ENCODE results near the gene PRICKLE1. TPM values are rescaled to one million over a fixed set of nuclear protein-coding genes. Genes with fewer than 3 reads are reported as not detected.
"Not testable (repeated sequence)": the region's sequence is repeated elsewhere in the genome, so short reads cannot be mapped to it uniquely, and the experiment has no call there.

The PRICKLE1 gene
- total and polyA plus RNA-seq, 3 donors from 2014 or later, result 7.9 to 16.5 (median 11.5) TPM

- intact Hi-C loops (cut with DNase I; ENCODE audit: low total_unique reads), result no loop called here
Observed at GRCh38 chr12:42541965-42542364, 47.6 kb downstream of the PRICKLE1 start.

GRCh38 chr12:42541308-42541707, 48.2 kb downstream of the PRICKLE1 start:
- intact Hi-C loops (cut with DNase I; ENCODE audit: low total_unique reads); H3K27ac ChIP-seq; H3K9me3 ChIP-seq; H3K27me3 ChIP-seq; DNase-seq; H3K36me3 ChIP-seq (ENCODE audit: low read depth, missing control alignments); H3K4me3 ChIP-seq; H3K4me1 ChIP-seq: not testable (repeated sequence)
- 68 to 89% methylated on average over 2 of the region's 2 CpGs for WGBS, 2 donors

More at GRCh38 chr12:42541965-42542364, 47.6 kb downstream of the PRICKLE1 start:
- no peak overlapping the region for H3K27ac ChIP-seq
- H3K4me1 ChIP-seq, result no peaks in the 10 kb centered on the region
- DNase-seq, result no peak
- no peaks in the 10 kb centered on the region for H3K9me3 ChIP-seq
- H3K27me3 ChIP-seq, result no peaks in the 10 kb centered on the region
- TF ChIP-seq POLR2A (IDR thresholded peaks at IDR 0.05) (no peak), CTCF (IDR thresholded peaks at IDR 0.05) (no peak)
- H3K4me3 ChIP-seq, result no peak overlapping the region
- H3K36me3 ChIP-seq (ENCODE audit: low read depth, missing control alignments), result no peaks in the 10 kb centered on the region
- WGBS, 2 donors, result 78 to 88% methylated on average over 2 of the region's 2 CpGs

- DNase-seq, result no peak
- no peak for TF ChIP-seq CTCF (IDR thresholded peaks at IDR 0.05)
- TF ChIP-seq POLR2A (IDR thresholded peaks at IDR 0.05), result no peak
- no peaks in the 10 kb centered on the region for H3K4me1 ChIP-seq
- H3K27ac ChIP-seq, result no peak overlapping the region
- intact Hi-C loops (cut with DNase I; ENCODE audit: low total_unique reads), result no loop called here
- H3K27me3 ChIP-seq, result no peaks in the 10 kb centered on the region
- 47 to 67% methylated on average over 1 of the region's 1 CpG for WGBS, 2 donors
- no peak overlapping the region for H3K4me3 ChIP-seq
- no peaks in the 10 kb centered on the region for H3K36me3 ChIP-seq (ENCODE audit: low read depth, missing control alignments)
- H3K9me3 ChIP-seq, result no peaks in the 10 kb centered on the region
Observed at GRCh38 chr12:42539696-42540095, 49.9 kb downstream of the PRICKLE1 start.

GRCh38 chr12:42538203-42538602, 51.3 kb downstream of the PRICKLE1 start:
- no peak overlapping the region for H3K4me3 ChIP-seq
- WGBS, 2 donors, result 65 to 66% methylated on average over 3 of the region's 3 CpGs

GRCh38 chr12:42534184-42534838, 55.2 kb downstream of the PRICKLE1 start:
- no peaks in the 10 kb centered on the region for H3K27me3 ChIP-seq
- intact Hi-C loops (cut with DNase I; ENCODE audit: low total_unique reads), result no loop called here

More at GRCh38 chr12:42538203-42538602, 51.3 kb downstream of the PRICKLE1 start:
- Histone ChIP-seq H3K27me3 (no peaks in the 10 kb centered on the region), H3K4me1 (no peaks in the 10 kb centered on the region), H3K9me3 (no peaks in the 10 kb centered on the region), H3K27ac (no peak overlapping the region), H3K36me3 (ENCODE audit: low read depth, missing control alignments) (no peaks in the 10 kb centered on the region)
- TF ChIP-seq CTCF (IDR thresholded peaks at IDR 0.05), result no peak
- TF ChIP-seq POLR2A (IDR thresholded peaks at IDR 0.05), result no peak
- intact Hi-C loops (cut with DNase I; ENCODE audit: low total_unique reads), result no loop called here
- no peak for DNase-seq

More at GRCh38 chr12:42534184-42534838, 55.2 kb downstream of the PRICKLE1 start:
- no peak for DNase-seq
- TF ChIP-seq POLR2A (IDR thresholded peaks at IDR 0.05) (no peak), CTCF (IDR thresholded peaks at IDR 0.05) (no peak)
- WGBS, 2 donors, result 88 to 92% methylated on average over 4 of the region's 4 CpGs
- no peak overlapping the region for H3K27ac ChIP-seq
- no peaks in the 10 kb centered on the region for H3K4me1 ChIP-seq
- H3K9me3 ChIP-seq, result no peaks in the 10 kb centered on the region
- no peaks in the 10 kb centered on the region for H3K36me3 ChIP-seq (ENCODE audit: low read depth, missing control alignments)
- no peak overlapping the region for H3K4me3 ChIP-seq

Measured in testis (tissue), 3 donors.